HEK293T (cell line): ENCODE measurements around the gene DOCK9.

ENCODE experiments used
- CTCF ChIA-PET: fragments of 350-600 bp; formaldehyde crosslinking; extraction: SDS; loops from one replicate; lab custom pipeline; 2021; ENCODE audit warnings: antibody characterized with exemption, inconsistent platforms; lab: Yijun Ruan, JAX
- POLR2A ChIA-PET: fragments of 350-600 bp; formaldehyde crosslinking; extraction: SDS; loops from one replicate; lab custom pipeline; 2020; ENCODE audit warnings: antibody characterized with exemption, inconsistent platforms; lab: Yijun Ruan, JAX
- DNase-seq: peaks from one replicate; pipeline ENCODE4 v3.0.0; 2012; ENCODE audit warnings: mixed read lengths; ENCODE audit errors: extremely low spot score
- ARNT ChIP-seq: fragments of 450-650 bp; IDR thresholded peaks from 2 replicates; pipeline ENCODE4 v1.6.1; 2017; ENCODE audit warnings: mild to moderate bottlenecking
- BHLHE40 ChIP-seq: fragments of 450-650 bp; IDR thresholded peaks from 2 replicates; pipeline ENCODE4 v1.6.1; 2016; ENCODE audit warnings: mild to moderate bottlenecking, moderate library complexity, borderline replicate concordance
- CTBP1 ChIP-seq: fragments of 450-650 bp; IDR thresholded peaks from 2 replicates; pipeline ENCODE4 v1.6.1; 2016; ENCODE audit warnings: borderline replicate concordance
- ELF4 ChIP-seq: fragments of 450-650 bp; IDR thresholded peaks from 2 replicates; pipeline ENCODE4 v1.6.1; 2017; ENCODE audit warnings: antibody characterized with exemption
- FOXA1 ChIP-seq: fragments of 450-650 bp; IDR thresholded peaks from 2 replicates; pipeline ENCODE4 v1.6.1; 2016; ENCODE audit warnings: mild to moderate bottlenecking
- FOXK2 ChIP-seq: fragments of 450-650 bp; IDR thresholded peaks from 2 replicates; pipeline ENCODE4 v1.6.1; 2016; ENCODE audit warnings: mild to moderate bottlenecking
- FOXM1 ChIP-seq: fragments of 450-650 bp; IDR thresholded peaks from 2 replicates; pipeline ENCODE4 v1.6.1; 2017; ENCODE audit warnings: mild to moderate bottlenecking, borderline replicate concordance
- HDGF ChIP-seq: fragments of 450-650 bp; IDR thresholded peaks from 2 replicates; pipeline ENCODE4 v1.6.1; 2017; ENCODE audit warnings: antibody characterized with exemption, borderline replicate concordance
- L3MBTL2 ChIP-seq: fragments of 450-650 bp; conservative IDR thresholded peaks from 2 replicates; pipeline ENCODE4 v1.6.1; 2016; ENCODE audit warnings: mild to moderate bottlenecking
- LEF1 ChIP-seq: fragments of 450-650 bp; IDR thresholded peaks from 2 replicates; pipeline ENCODE4 v1.6.1; 2017; ENCODE audit warnings: mild to moderate bottlenecking, borderline replicate concordance
- NFRKB ChIP-seq: fragments of 450-650 bp; IDR thresholded peaks from 2 replicates; pipeline ENCODE4 v1.6.1; 2016; ENCODE audit warnings: mild to moderate bottlenecking, moderate library complexity
- PKNOX1 ChIP-seq: fragments of 450-650 bp; IDR thresholded peaks from 2 replicates; pipeline ENCODE4 v1.6.1; 2016
- SP1 ChIP-seq: fragments of 450-650 bp; IDR thresholded peaks from 2 replicates; pipeline ENCODE4 v1.6.1; 2017
- SUZ12 ChIP-seq: fragments of 450-650 bp; IDR thresholded peaks from 2 replicates; pipeline ENCODE4 v1.6.1; 2016; ENCODE audit warnings: mild to moderate bottlenecking
- TARDBP ChIP-seq: fragments of 450-650 bp; IDR thresholded peaks from 2 replicates; pipeline ENCODE4 v1.6.1; 2016
- ZNF384 ChIP-seq: fragments of 450-650 bp; IDR thresholded peaks from 2 replicates; pipeline ENCODE4 v1.6.1; 2016

DOCK9 gene

GRCh38 chr13:98987275-98987674 lies 9.4 kb upstream of the DOCK9 start:
- POLR2A ChIA-PET = no interaction called here
- TF ChIP-seq ARNT (no peak), HDGF (no peak), BHLHE40 (no peak), FOXK2 (no peak)
- no peak for DNase-seq
- CTCF ChIA-PET = no interaction called here

- ChIA-PET CTCF (no interaction called here), POLR2A (no interaction called here)
- DNase-seq = no peak
- TF ChIP-seq HDGF (no peak), L3MBTL2 (no peak), ZNF384 (no peak), FOXK2 (no peak), FOXA1 (no peak), CTBP1 (no peak), ELF4 (no peak), ARNT (no peak), NFRKB (no peak), LEF1 (no peak), SP1 (no peak), TARDBP (no peak)
These were observed 8.5 kb upstream of the DOCK9 start for GRCh38 chr13:98986226-98986846.

- no peak for DNase-seq
- no peak for TF ChIP-seq SP1
- TF ChIP-seq ZNF384 = no peak
- no peak for TF ChIP-seq LEF1
- TF ChIP-seq PKNOX1 = no peak
- POLR2A ChIA-PET = no interaction called here
- CTCF ChIA-PET = no interaction called here
These were observed 7.7 kb upstream of the DOCK9 start for GRCh38 chr13:98985591-98985990.

- DNase-seq = no peak
- POLR2A ChIA-PET = no interaction called here
- TF ChIP-seq BHLHE40 = no peak
- TF ChIP-seq ELF4 = no peak
- TF ChIP-seq ZNF384 = no peak
- no peak for TF ChIP-seq CTBP1
- TF ChIP-seq FOXM1 = no peak
- no peak for TF ChIP-seq FOXK2
- no peak for TF ChIP-seq TARDBP
- CTCF ChIA-PET = no interaction called here
These were observed 7.1 kb upstream of the DOCK9 start for GRCh38 chr13:98984983-98985382.

- TF ChIP-seq L3MBTL2 = no peak
- no peak for TF ChIP-seq FOXM1
- no peak for TF ChIP-seq ELF4
- TF ChIP-seq TARDBP = no peak
- no peak for TF ChIP-seq NFRKB
- TF ChIP-seq HDGF = no peak
- TF ChIP-seq PKNOX1 = no peak
- no peak for TF ChIP-seq BHLHE40
- no peak for TF ChIP-seq CTBP1
- no peak for TF ChIP-seq ARNT
- no peak for TF ChIP-seq SUZ12
- POLR2A ChIA-PET = no interaction called here
- CTCF ChIA-PET = no interaction called here
- DNase-seq = no peak
These were observed 6.3 kb upstream of the DOCK9 start for GRCh38 chr13:98984118-98984517.

GRCh38 chr13:98983182-98983581 lies 5.3 kb upstream of the DOCK9 start:
- no peak for DNase-seq
- CTCF ChIA-PET = no interaction called here
- TF ChIP-seq FOXK2 (no peak), NFRKB (no peak), BHLHE40 (no peak), ZNF384 (no peak), ARNT (no peak), CTBP1 (no peak), ELF4 (no peak), LEF1 (no peak), FOXM1 (no peak), PKNOX1 (no peak), FOXA1 (no peak), TARDBP (no peak), HDGF (no peak), SP1 (no peak), SUZ12 (no peak)
- POLR2A ChIA-PET = no interaction called here
